HCT116 (cell line): ENCODE results near the gene SORCS2. TPM values are rescaled to one million over a fixed set of nuclear protein-coding genes. Genes with fewer than 3 reads are reported as not detected.
A peak's percentile ranks its signal among the peaks of the same experiment; 100 is the strongest.

Source experiments
- ATAC-seq: fragments of 200-7000 bp; cut with Tn5 transposase; 2 replicates; pipeline ENCODE4 v1.9.1; 2020; ENCODE audit warnings: mild to moderate bottlenecking, moderate library complexity
- BruUV-seq: library from RNA; stranded (reverse); fragments of 400-500 nt; replicated peaks from 2 replicates; lab custom pipeline; 2021; lab: Mats Ljungman, UMichigan
- CTCF ChIA-PET: fragments of 300-600 bp; sonication (Branson Sonifier 250); formaldehyde crosslinking; loops from one replicate; lab custom pipeline; 2021; ENCODE audit warnings: antibody characterized with exemption; lab: Charles Lee
- POLR2A ChIA-PET: fragments of 300-600, 350-600 bp; sonication (Branson Sonifier 250); formaldehyde crosslinking; loops from one replicate; lab custom pipeline; 2021; ENCODE audit warnings: antibody characterized with exemption; lab: Charles Lee
- RAD21 ChIA-PET, 2 experiments: fragments of 300-600 bp; sonication (Branson Sonifier 250); formaldehyde crosslinking; loops; one replicate each; lab custom pipeline; 2023; ENCODE audit warnings: low total read pairs in 2 of 2; ENCODE audit not compliant: uncharacterized antibody in 2 of 2, unreplicated experiment in 2 of 2, low non-redundant PET in 1 of 2; lab: Charles Lee
- DNase-seq: peaks from one replicate; pipeline ENCODE4 v3.0.0-alpha.2; 2010; ENCODE audit warnings: low read depth, low spot score
- H2AFZ ChIP-seq: fragments of 200-600 bp; shearing (Covaris generic), sonication (generic); 2 replicates; pipeline ENCODE4 v1.6.1; 2017; ENCODE audit warnings: low read depth, mixed run types, mixed read lengths, antibody characterized with exemption, low read length; ENCODE audit not compliant: poor library complexity, severe bottlenecking
- H3K27ac ChIP-seq: 2 replicates; pipeline ENCODE4 v1.5.1; 2012; ENCODE audit warnings: low read depth, low read length
- H3K27me3 ChIP-seq: fragments of 200-600 bp; sonication (generic); 2 replicates; pipeline ENCODE4 v1.6.1; 2016; ENCODE audit warnings: mixed run types, low read length, mixed read lengths; ENCODE audit not compliant: insufficient read depth
- H3K36me3 ChIP-seq, 2 experiments: fragments of 200-500 bp in 1 of 2; fragments of 200-600 bp in 1 of 2; sonication (Bioruptor generic) in 1 of 2; sonication (generic) in 1 of 2; 2 replicates each; pipeline versions ENCODE4 v1.5.1 to v1.6.1; 2014 to 2016; ENCODE audit warnings: low read length in 2 of 2, inconsistent platforms in 1 of 2, mixed read lengths in 1 of 2, mixed run types in 1 of 2; ENCODE audit not compliant: insufficient read depth in 2 of 2, control insufficient read depth in 1 of 2
- H3K4me1 ChIP-seq, 2 experiments: fragments of 200-600 bp in 1 of 2; sonication (generic) in 1 of 2; 2 replicates each; pipeline versions ENCODE4 v1.5.1 to v1.6.1; 2012 to 2017; ENCODE audit warnings: low read length in 2 of 2, inconsistent platforms in 1 of 2, mild to moderate bottlenecking in 1 of 2, mixed read lengths in 1 of 2, mixed run types in 1 of 2, moderate library complexity in 1 of 2; ENCODE audit not compliant: insufficient read depth in 2 of 2, control insufficient read depth in 1 of 2
- H3K4me2 ChIP-seq: fragments of 200-600 bp; sonication (generic); 2 replicates; pipeline ENCODE4 v1.6.1; 2017; ENCODE audit warnings: mixed run types, low read length, mixed read lengths
- H3K4me3 ChIP-seq, 2 experiments: fragments of 200-600 bp in 1 of 2; sonication (generic) in 1 of 2; replicated peaks in 1 of 2; 2 replicates each; pipeline ENCODE4 v1.5.1; 2011 to 2016; ENCODE audit warnings: low read length in 2 of 2, control low read depth in 1 of 2, low read depth in 1 of 2, mild to moderate bottlenecking in 1 of 2, mixed read lengths in 1 of 2, mixed run types in 1 of 2
- H3K79me2 ChIP-seq: fragments of 200-600 bp; sonication (generic); 2 replicates; pipeline ENCODE4 v1.6.1; 2017; ENCODE audit warnings: mild to moderate bottlenecking, mixed run types, low read length, moderate library complexity, mixed read lengths; ENCODE audit not compliant: insufficient read depth
- H3K9ac ChIP-seq: fragments of 200-600 bp; sonication (generic); 2 replicates; pipeline ENCODE4 v1.6.1; 2016; ENCODE audit warnings: low read length, mixed read lengths
- H3K9me2 ChIP-seq: fragments of 200-600 bp; sonication (generic), shearing (Covaris generic); 2 replicates; pipeline ENCODE4 v1.6.1; 2017; ENCODE audit warnings: mixed run types, mild to moderate bottlenecking, moderate library complexity; ENCODE audit not compliant: insufficient read depth
- H3K9me3 ChIP-seq, 2 experiments: fragments of 200-500 bp in 1 of 2; fragments of 200-600 bp in 1 of 2; sonication (Bioruptor generic) in 1 of 2; sonication (generic) in 1 of 2; 2 replicates each; pipeline ENCODE4 v1.6.1; 2014 to 2017; ENCODE audit warnings: low read length in 2 of 2, mixed read lengths in 2 of 2, inconsistent platforms in 1 of 2, low read depth in 1 of 2, mild to moderate bottlenecking in 1 of 2, mixed run types in 1 of 2, moderate library complexity in 1 of 2; ENCODE audit not compliant: control insufficient read depth in 1 of 2, insufficient read depth in 1 of 2
- H4K20me1 ChIP-seq: fragments of 200-600 bp; sonication (generic), shearing (Covaris generic); 2 replicates; pipeline ENCODE4 v1.6.1; 2017; ENCODE audit warnings: mixed run types, mild to moderate bottlenecking, moderate library complexity; ENCODE audit not compliant: insufficient read depth
- ATF3 ChIP-seq: IDR thresholded peaks from 2 replicates; pipeline ENCODE4 v1.6.1; 2012
- CBX3 ChIP-seq: IDR thresholded peaks from 2 replicates; pipeline ENCODE4 v1.6.1; 2012; ENCODE audit warnings: low read depth
- CEBPB ChIP-seq: IDR thresholded peaks from 2 replicates; pipeline ENCODE4 v1.6.1; 2012; ENCODE audit warnings: low read depth
- EGR1 ChIP-seq: IDR thresholded peaks from 2 replicates; pipeline ENCODE4 v1.6.1; 2012; ENCODE audit warnings: low read depth
- ELF1 ChIP-seq: IDR thresholded peaks from 2 replicates; pipeline ENCODE4 v1.6.1; 2012; ENCODE audit warnings: low read depth, borderline replicate concordance
- FOSL1 ChIP-seq: IDR thresholded peaks from 2 replicates; pipeline ENCODE4 v1.6.1; 2012; ENCODE audit warnings: low read depth
- JUND ChIP-seq: IDR thresholded peaks from 2 replicates; pipeline ENCODE4 v1.6.1; 2012
- POLR2A ChIP-seq: IDR thresholded peaks from 2 replicates; pipeline ENCODE4 v1.7.0; 2011; ENCODE audit warnings: borderline replicate concordance; ENCODE audit not compliant: insufficient read depth, insufficient read length; ENCODE audit errors: extremely low read depth
- POLR2AphosphoS5 ChIP-seq: IDR thresholded peaks from 2 replicates; pipeline ENCODE4 v1.6.1; 2011; ENCODE audit warnings: mild to moderate bottlenecking, low read depth, low read length, moderate library complexity
- RAD21 ChIP-seq: IDR thresholded peaks from 2 replicates; pipeline ENCODE4 v1.6.1; 2012; ENCODE audit warnings: low read depth, mild to moderate bottlenecking
- SIN3A ChIP-seq: IDR thresholded peaks from 2 replicates; pipeline ENCODE4 v1.6.1; 2012; ENCODE audit warnings: low read depth
- SP1 ChIP-seq: IDR thresholded peaks from 2 replicates; pipeline ENCODE4 v1.6.1; 2012; ENCODE audit warnings: low read depth
- YY1 ChIP-seq: IDR thresholded peaks from 2 replicates; pipeline ENCODE4 v1.6.1; 2011; ENCODE audit warnings: low read length, low read depth, moderate library complexity, mild to moderate bottlenecking; ENCODE audit not compliant: insufficient replicate concordance; ENCODE audit errors: extremely low read depth
- ZFX ChIP-seq: fragments of 450-650 bp; IDR thresholded peaks from 2 replicates; pipeline ENCODE4 v1.6.1; 2017
- ZNF274 ChIP-seq: fragments of 200-500 bp; sonication (Bioruptor generic); IDR thresholded peaks from 2 replicates; pipeline ENCODE4 v1.6.1; 2014; ENCODE audit warnings: mild to moderate bottlenecking, low read depth, low read length, inconsistent platforms
- intact Hi-C: fragments of 100-400 bp; cut with micrococcal nuclease; formaldehyde crosslinking; loops from 2 replicates; pipeline ENCODE4 v1.10.0; 2022
- total RNA-seq: library from RNA; stranded (reverse); gene quantifications from one replicate; pipeline ENCODE4 v1.2.1, GENCODE V29; 2021; ENCODE audit not compliant: unreplicated experiment
- TF ChIP-seq, protein P1 (sequence below), 3 experiments: fragments of 200-600 bp in 1 of 3; sonication (generic) in 1 of 3; IDR thresholded peaks in 2 of 3; conservative IDR thresholded peaks in 1 of 3; 2 replicates each; pipeline ENCODE4 v1.5.1; 2012 to 2017; ENCODE audit warnings: low read depth in 2 of 3, low read length in 2 of 3, antibody characterized with exemption in 1 of 3, borderline replicate concordance in 1 of 3, control low read depth in 1 of 3, mild to moderate bottlenecking in 1 of 3, mixed read lengths in 1 of 3, mixed run types in 1 of 3, moderate library complexity in 1 of 3; ENCODE audit not compliant: insufficient read depth in 1 of 3
- TF ChIP-seq, protein P2 (sequence below): IDR thresholded peaks from 2 replicates; pipeline ENCODE4 v1.6.1; 2011; ENCODE audit warnings: mild to moderate bottlenecking, low read length, moderate library complexity; ENCODE audit not compliant: insufficient replicate concordance; ENCODE audit errors: extremely low read depth
- TF ChIP-seq, protein P3 (sequence below): IDR thresholded peaks from 2 replicates; pipeline ENCODE4 v1.6.1; 2012; ENCODE audit warnings: low read depth

The SORCS2 gene
- total RNA-seq, 1 experiment from 2014 or later, result 0.37 TPM

DNA sequence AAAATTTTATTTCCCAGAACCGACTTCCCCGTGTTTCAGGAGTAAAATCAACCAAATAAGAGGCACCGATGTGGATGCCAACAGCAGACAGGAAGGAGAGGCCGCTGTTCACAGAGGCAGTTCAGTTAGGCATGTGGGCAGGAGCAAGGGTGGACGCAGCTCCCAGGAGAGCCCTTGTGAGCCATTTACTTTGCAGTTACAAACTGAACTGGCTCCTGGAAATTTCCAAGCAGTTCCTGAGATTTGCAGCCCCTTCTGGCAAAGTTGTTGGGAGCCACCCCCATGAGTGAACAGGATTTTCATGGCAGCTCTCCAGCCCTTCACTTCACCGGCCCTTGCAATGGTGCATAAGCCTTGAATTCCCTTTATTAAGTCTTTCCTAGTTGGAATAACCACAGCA is 558.2 kb downstream of the SORCS2 start:
- Histone ChIP-seq H3K36me3 (no peaks in the 10 kb centered on the region), H2AFZ (no peak overlapping the region), H3K9ac (no peak overlapping the region), H3K4me1 (peaks cover 10 to 26% of the 10 kb centered on the region in 2 experiments), H3K79me2 (no peaks in the 10 kb centered on the region), H4K20me1 (no peaks in the 10 kb centered on the region), H3K27ac (no peak overlapping the region), H3K27me3 (no peaks in the 10 kb centered on the region), H3K4me2 (peak overlapping the region; percentile 40), H3K9me3 (no peaks in the 10 kb centered on the region), H3K4me3 (no peak overlapping the region)
- intact Hi-C loops, result no loop called here
- ATAC-seq, result no peak
- ChIA-PET RAD21 (no interaction called here), CTCF (interaction anchor here (1.3 to 1.4 kb wide), 2 partner anchors 11 to 52 kb away, joined by 4 to 5 read pairs; no protein-coding TSS in a partner anchor), POLR2A (no interaction called here)
- no TSS peak for BruUV-seq
- TF ChIP-seq RAD21 (no peak), SIN3A (no peak), POLR2A (no peak), POLR2AphosphoS5 (no peak), ELF1 (no peak), ZNF274 (no peak), CEBPB (no peak), FOSL1 (no peak), JUND (no peak), ZFX (no peak), SP1 (no peak), EGR1 (no peak), ATF3 (no peak), YY1 (no peak), CBX3 (no peak)
- TF ChIP-seq, protein P1, sequence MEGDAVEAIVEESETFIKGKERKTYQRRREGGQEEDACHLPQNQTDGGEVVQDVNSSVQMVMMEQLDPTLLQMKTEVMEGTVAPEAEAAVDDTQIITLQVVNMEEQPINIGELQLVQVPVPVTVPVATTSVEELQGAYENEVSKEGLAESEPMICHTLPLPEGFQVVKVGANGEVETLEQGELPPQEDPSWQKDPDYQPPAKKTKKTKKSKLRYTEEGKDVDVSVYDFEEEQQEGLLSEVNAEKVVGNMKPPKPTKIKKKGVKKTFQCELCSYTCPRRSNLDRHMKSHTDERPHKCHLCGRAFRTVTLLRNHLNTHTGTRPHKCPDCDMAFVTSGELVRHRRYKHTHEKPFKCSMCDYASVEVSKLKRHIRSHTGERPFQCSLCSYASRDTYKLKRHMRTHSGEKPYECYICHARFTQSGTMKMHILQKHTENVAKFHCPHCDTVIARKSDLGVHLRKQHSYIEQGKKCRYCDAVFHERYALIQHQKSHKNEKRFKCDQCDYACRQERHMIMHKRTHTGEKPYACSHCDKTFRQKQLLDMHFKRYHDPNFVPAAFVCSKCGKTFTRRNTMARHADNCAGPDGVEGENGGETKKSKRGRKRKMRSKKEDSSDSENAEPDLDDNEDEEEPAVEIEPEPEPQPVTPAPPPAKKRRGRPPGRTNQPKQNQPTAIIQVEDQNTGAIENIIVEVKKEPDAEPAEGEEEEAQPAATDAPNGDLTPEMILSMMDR (IDR thresholded peaks at IDR 0.05 in 2 of 3, conservative IDR thresholded peaks at IDR 0.05 in 1 of 3; ENCODE audit: borderline replicate concordance in 1 of 3, insufficient read depth in 1 of 3, low read depth in 2 of 3, low read length in 2 of 3), result no peak
- TF ChIP-seq, protein P2, sequence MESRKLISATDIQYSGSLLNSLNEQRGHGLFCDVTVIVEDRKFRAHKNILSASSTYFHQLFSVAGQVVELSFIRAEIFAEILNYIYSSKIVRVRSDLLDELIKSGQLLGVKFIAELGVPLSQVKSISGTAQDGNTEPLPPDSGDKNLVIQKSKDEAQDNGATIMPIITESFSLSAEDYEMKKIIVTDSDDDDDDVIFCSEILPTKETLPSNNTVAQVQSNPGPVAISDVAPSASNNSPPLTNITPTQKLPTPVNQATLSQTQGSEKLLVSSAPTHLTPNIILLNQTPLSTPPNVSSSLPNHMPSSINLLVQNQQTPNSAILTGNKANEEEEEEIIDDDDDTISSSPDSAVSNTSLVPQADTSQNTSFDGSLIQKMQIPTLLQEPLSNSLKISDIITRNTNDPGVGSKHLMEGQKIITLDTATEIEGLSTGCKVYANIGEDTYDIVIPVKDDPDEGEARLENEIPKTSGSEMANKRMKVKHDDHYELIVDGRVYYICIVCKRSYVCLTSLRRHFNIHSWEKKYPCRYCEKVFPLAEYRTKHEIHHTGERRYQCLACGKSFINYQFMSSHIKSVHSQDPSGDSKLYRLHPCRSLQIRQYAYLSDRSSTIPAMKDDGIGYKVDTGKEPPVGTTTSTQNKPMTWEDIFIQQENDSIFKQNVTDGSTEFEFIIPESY, result no peak
- TF ChIP-seq, protein P3, sequence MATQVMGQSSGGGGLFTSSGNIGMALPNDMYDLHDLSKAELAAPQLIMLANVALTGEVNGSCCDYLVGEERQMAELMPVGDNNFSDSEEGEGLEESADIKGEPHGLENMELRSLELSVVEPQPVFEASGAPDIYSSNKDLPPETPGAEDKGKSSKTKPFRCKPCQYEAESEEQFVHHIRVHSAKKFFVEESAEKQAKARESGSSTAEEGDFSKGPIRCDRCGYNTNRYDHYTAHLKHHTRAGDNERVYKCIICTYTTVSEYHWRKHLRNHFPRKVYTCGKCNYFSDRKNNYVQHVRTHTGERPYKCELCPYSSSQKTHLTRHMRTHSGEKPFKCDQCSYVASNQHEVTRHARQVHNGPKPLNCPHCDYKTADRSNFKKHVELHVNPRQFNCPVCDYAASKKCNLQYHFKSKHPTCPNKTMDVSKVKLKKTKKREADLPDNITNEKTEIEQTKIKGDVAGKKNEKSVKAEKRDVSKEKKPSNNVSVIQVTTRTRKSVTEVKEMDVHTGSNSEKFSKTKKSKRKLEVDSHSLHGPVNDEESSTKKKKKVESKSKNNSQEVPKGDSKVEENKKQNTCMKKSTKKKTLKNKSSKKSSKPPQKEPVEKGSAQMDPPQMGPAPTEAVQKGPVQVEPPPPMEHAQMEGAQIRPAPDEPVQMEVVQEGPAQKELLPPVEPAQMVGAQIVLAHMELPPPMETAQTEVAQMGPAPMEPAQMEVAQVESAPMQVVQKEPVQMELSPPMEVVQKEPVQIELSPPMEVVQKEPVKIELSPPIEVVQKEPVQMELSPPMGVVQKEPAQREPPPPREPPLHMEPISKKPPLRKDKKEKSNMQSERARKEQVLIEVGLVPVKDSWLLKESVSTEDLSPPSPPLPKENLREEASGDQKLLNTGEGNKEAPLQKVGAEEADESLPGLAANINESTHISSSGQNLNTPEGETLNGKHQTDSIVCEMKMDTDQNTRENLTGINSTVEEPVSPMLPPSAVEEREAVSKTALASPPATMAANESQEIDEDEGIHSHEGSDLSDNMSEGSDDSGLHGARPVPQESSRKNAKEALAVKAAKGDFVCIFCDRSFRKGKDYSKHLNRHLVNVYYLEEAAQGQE, result no peak
- TF ChIP-seq, all 23 proteins: peak for 0
- no peaks in the 10 kb centered on the region for H3K9me2 ChIP-seq
- DNase-seq, result no peak
